ENCODE results near the gene BICDL1.

The BICDL1 gene

DNA sequence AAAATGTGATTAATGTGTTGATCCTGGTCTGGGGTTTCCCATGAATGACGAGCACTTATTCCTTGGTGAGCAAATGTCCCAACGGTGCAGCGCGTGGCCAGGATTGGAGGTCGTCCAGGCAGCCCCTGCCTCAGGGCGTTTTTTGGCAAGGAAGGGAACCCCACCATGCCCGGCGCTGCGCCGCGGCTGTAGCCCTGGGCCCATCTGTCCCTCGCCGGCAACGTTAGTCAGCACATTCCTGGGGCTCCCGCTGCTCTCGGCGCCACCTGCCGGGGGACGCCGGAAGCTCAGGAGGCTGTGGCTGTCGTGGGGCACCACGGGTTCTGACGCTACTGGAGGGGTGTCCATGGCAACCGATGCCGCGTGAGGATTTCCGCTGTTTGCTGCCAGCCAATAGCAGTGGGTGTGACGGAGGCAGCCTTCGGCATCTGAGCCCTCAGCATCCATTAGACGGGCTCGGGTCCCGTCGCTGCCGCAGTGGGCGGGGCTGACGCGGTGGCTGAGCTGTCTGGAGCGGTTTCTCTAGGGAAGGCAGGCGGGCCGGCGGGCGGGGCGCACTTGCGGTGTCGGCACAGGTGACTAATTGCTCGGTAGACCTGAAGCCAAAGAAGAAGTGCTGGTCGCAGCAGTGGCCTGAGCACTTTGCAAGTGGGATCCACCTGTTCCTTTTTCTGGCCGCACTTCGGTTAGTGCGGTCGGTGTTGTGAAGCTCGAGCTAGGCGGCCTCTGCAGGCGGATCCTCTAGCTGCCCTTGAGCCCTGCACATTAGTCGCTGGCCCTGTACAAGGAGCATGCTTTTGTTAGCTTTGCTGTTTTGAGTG is 98.0 kb downstream of the BICDL1 start (continued):
- TF ChIP-seq, protein P1, sequence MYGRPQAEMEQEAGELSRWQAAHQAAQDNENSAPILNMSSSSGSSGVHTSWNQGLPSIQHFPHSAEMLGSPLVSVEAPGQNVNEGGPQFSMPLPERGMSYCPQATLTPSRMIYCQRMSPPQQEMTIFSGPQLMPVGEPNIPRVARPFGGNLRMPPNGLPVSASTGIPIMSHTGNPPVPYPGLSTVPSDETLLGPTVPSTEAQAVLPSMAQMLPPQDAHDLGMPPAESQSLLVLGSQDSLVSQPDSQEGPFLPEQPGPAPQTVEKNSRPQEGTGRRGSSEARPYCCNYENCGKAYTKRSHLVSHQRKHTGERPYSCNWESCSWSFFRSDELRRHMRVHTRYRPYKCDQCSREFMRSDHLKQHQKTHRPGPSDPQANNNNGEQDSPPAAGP (tag by site-specific recombination; IDR thresholded peaks at IDR 0.05): peak; percentile 97
- TF ChIP-seq ZNF140 (tag by site-specific recombination; IDR thresholded peaks at IDR 0.05) (no peak), ZNF555 (tag by site-specific recombination; conservative IDR thresholded peaks at IDR 0.05) (no peak), ZNF624 (tag by site-specific recombination; IDR thresholded peaks at IDR 0.05) (no peak), OSR2 (tag by site-specific recombination; IDR thresholded peaks at IDR 0.05) (peak; percentile 75), ZFP41 (tag by site-specific recombination; IDR thresholded peaks at IDR 0.05; ENCODE audit: borderline replicate concordance) (no peak), OVOL3 (tag by site-specific recombination; IDR thresholded peaks at IDR 0.05) (no peak), ZBTB20 (tag by site-specific recombination; IDR thresholded peaks at IDR 0.05) (peak; percentile 79; the same call in 1 of the 2 replicates), ZNF16 (tag by site-specific recombination; IDR thresholded peaks at IDR 0.05; ENCODE audit: low read depth) (no peak), ZNF223 (tag by site-specific recombination; IDR thresholded peaks at IDR 0.05) (no peak), ZNF549 (tag by site-specific recombination; IDR thresholded peaks at IDR 0.05) (no peak), ZNF10 (tag by site-specific recombination; IDR thresholded peaks at IDR 0.05) (0 out of 2 replicates have a peak, but pooled peaks have one; percentile 37), ZNF169 (tag by site-specific recombination; IDR thresholded peaks at IDR 0.05) (no peak), ZNF501 (tag by site-specific recombination; IDR thresholded peaks at IDR 0.05) (peak; percentile 73; the same call in 1 of the 2 replicates), ZNF214 (tag by site-specific recombination; IDR thresholded peaks at IDR 0.05; ENCODE audit: borderline replicate concordance) (no peak), ZNF600 (tag by site-specific recombination; IDR thresholded peaks at IDR 0.05) (peak; percentile 61), SCRT2 (tag by site-specific recombination; IDR thresholded peaks at IDR 0.05) (peak; percentile 92), ZNF791 (tag by site-specific recombination; IDR thresholded peaks at IDR 0.05) (no peak)
- TF ChIP-seq, protein P2, sequence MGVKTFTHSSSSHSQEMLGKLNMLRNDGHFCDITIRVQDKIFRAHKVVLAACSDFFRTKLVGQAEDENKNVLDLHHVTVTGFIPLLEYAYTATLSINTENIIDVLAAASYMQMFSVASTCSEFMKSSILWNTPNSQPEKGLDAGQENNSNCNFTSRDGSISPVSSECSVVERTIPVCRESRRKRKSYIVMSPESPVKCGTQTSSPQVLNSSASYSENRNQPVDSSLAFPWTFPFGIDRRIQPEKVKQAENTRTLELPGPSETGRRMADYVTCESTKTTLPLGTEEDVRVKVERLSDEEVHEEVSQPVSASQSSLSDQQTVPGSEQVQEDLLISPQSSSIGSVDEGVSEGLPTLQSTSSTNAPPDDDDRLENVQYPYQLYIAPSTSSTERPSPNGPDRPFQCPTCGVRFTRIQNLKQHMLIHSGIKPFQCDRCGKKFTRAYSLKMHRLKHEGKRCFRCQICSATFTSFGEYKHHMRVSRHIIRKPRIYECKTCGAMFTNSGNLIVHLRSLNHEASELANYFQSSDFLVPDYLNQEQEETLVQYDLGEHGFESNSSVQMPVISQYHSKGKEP (tag by site-specific recombination; IDR thresholded peaks at IDR 0.05): peak; percentile 67
- TF ChIP-seq, protein P3, sequence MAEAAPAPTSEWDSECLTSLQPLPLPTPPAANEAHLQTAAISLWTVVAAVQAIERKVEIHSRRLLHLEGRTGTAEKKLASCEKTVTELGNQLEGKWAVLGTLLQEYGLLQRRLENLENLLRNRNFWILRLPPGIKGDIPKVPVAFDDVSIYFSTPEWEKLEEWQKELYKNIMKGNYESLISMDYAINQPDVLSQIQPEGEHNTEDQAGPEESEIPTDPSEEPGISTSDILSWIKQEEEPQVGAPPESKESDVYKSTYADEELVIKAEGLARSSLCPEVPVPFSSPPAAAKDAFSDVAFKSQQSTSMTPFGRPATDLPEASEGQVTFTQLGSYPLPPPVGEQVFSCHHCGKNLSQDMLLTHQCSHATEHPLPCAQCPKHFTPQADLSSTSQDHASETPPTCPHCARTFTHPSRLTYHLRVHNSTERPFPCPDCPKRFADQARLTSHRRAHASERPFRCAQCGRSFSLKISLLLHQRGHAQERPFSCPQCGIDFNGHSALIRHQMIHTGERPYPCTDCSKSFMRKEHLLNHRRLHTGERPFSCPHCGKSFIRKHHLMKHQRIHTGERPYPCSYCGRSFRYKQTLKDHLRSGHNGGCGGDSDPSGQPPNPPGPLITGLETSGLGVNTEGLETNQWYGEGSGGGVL (tag by site-specific recombination; IDR thresholded peaks at IDR 0.05): no peak
- TF ChIP-seq, protein P4, sequence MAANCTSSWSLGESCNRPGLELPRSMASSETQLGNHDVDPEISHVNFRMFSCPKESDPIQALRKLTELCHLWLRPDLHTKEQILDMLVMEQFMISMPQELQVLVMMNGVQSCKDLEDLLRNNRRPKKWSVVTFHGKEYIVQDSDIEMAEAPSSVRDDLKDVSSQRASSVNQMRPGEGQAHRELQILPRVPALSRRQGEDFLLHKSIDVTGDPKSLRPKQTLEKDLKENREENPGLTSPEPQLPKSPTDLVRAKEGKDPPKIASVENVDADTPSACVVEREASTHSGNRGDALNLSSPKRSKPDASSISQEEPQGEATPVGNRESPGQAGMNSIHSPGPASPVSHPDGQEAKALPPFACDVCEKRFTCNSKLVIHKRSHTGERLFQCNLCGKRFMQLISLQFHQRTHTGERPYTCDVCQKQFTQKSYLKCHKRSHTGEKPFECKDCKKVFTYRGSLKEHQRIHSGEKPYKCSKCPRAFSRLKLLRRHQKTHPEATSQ (tag by site-specific recombination; IDR thresholded peaks at IDR 0.05): no peak
- TF ChIP-seq, protein P5, sequence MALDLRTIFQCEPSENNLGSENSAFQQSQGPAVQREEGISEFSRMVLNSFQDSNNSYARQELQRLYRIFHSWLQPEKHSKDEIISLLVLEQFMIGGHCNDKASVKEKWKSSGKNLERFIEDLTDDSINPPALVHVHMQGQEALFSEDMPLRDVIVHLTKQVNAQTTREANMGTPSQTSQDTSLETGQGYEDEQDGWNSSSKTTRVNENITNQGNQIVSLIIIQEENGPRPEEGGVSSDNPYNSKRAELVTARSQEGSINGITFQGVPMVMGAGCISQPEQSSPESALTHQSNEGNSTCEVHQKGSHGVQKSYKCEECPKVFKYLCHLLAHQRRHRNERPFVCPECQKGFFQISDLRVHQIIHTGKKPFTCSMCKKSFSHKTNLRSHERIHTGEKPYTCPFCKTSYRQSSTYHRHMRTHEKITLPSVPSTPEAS (tag by site-specific recombination; IDR thresholded peaks at IDR 0.05): no peak
- TF ChIP-seq, protein P6, sequence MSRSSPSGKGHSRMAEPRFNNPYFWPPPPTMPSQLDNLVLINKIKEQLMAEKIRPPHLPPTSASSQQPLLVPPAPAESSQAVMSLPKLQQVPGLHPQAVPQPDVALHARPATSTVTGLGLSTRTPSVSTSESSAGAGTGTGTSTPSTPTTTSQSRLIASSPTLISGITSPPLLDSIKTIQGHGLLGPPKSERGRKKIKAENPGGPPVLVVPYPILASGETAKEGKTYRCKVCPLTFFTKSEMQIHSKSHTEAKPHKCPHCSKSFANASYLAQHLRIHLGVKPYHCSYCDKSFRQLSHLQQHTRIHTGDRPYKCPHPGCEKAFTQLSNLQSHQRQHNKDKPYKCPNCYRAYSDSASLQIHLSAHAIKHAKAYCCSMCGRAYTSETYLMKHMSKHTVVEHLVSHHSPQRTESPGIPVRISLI (tag by site-specific recombination; IDR thresholded peaks at IDR 0.05): no peak
- TF ChIP-seq, protein P7, sequence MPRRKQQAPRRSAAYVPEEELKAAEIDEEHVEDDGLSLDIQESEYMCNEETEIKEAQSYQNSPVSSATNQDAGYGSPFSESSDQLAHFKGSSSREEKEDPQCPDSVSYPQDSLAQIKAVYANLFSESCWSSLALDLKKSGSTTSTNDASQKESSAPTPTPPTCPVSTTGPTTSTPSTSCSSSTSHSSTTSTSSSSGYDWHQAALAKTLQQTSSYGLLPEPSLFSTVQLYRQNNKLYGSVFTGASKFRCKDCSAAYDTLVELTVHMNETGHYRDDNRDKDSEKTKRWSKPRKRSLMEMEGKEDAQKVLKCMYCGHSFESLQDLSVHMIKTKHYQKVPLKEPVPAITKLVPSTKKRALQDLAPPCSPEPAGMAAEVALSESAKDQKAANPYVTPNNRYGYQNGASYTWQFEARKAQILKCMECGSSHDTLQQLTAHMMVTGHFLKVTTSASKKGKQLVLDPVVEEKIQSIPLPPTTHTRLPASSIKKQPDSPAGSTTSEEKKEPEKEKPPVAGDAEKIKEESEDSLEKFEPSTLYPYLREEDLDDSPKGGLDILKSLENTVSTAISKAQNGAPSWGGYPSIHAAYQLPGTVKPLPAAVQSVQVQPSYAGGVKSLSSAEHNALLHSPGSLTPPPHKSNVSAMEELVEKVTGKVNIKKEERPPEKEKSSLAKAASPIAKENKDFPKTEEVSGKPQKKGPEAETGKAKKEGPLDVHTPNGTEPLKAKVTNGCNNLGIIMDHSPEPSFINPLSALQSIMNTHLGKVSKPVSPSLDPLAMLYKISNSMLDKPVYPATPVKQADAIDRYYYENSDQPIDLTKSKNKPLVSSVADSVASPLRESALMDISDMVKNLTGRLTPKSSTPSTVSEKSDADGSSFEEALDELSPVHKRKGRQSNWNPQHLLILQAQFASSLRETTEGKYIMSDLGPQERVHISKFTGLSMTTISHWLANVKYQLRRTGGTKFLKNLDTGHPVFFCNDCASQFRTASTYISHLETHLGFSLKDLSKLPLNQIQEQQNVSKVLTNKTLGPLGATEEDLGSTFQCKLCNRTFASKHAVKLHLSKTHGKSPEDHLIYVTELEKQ (tag by site-specific recombination; IDR thresholded peaks at IDR 0.05; ENCODE audit: borderline replicate concordance): no peak
- TF ChIP-seq, protein P8, sequence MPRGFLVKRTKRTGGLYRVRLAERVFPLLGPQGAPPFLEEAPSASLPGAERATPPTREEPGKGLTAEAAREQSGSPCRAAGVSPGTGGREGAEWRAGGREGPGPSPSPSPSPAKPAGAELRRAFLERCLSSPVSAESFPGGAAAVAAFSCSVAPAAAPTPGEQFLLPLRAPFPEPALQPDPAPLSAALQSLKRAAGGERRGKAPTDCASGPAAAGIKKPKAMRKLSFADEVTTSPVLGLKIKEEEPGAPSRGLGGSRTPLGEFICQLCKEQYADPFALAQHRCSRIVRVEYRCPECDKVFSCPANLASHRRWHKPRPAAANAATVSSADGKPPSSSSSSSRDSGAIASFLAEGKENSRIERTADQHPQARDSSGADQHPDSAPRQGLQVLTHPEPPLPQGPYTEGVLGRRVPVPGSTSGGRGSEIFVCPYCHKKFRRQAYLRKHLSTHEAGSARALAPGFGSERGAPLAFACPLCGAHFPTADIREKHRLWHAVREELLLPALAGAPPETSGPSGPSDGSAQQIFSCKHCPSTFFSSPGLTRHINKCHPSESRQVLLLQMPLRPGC (tag by site-specific recombination; IDR thresholded peaks at IDR 0.05): peak; percentile 96
